SJCRH30 (cell line): ENCODE measurements around the gene MPND. TPM values are rescaled to one million over a fixed set of nuclear protein-coding genes. Genes with fewer than 3 reads are reported as not detected.

Source experiments
- DNase-seq, 2 experiments: peaks; one replicate each; pipeline ENCODE4 v3.0.0-alpha.2; 2015 to 2020
- H3K27ac ChIP-seq: fragments of 250-450 bp; sonication (Bioruptor Pico); 2 replicates; pipeline ENCODE4 v1.5.1; 2020; ENCODE audit warnings: mild to moderate bottlenecking, moderate library complexity
- H3K27me3 ChIP-seq: fragments of 250-450 bp; sonication (Bioruptor Pico); 2 replicates; pipeline ENCODE4 v1.5.1; 2020; ENCODE audit warnings: mild to moderate bottlenecking, moderate library complexity
- H3K36me3 ChIP-seq: fragments of 250-450 bp; sonication (Bioruptor Pico); 2 replicates; pipeline ENCODE4 v1.5.1; 2020; ENCODE audit warnings: mild to moderate bottlenecking, moderate library complexity
- H3K4me1 ChIP-seq: fragments of 250-450 bp; sonication (Bioruptor Pico); 2 replicates; pipeline ENCODE4 v1.5.1; 2020; ENCODE audit warnings: mild to moderate bottlenecking, moderate library complexity
- H3K4me3 ChIP-seq: fragments of 250-450 bp; sonication (Bioruptor Pico); 2 replicates; pipeline ENCODE4 v1.5.1; 2020; ENCODE audit warnings: mild to moderate bottlenecking, moderate library complexity
- H3K9me3 ChIP-seq: fragments of 250-450 bp; sonication (Bioruptor Pico); replicated peaks from 2 replicates; pipeline ENCODE4 v1.5.1; 2020; ENCODE audit warnings: mild to moderate bottlenecking, moderate library complexity
- total RNA-seq: library from RNA; depleted of rRNA; stranded (reverse); fragments of >200 nt; shearing (Covaris generic); gene quantifications from 2 replicates; pipeline ENCODE4 v1.2.3, GENCODE V29; 2014

The MPND gene
- total RNA-seq, 1 experiment from 2014 or later = 3.8 TPM

DNA sequence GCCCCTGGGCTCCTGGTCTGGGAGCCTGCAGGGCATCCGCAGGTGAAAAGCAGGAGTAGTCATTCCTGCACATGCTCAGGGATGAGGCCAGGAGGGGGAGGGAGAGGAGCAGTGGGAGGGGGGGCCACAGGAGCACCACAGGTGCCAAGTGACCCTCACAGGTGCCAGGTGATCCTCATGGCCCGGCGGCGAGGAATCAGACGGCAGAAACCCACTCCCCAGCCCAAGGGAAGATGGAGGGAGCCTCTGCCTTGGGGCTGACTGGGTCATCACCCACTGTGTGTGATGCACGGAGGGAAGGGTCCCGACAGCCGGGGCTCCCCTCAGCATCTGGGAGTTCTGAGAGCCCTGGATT lies 29.6 kb downstream of the MPND start:
- no peak for DNase-seq
- H3K9me3 ChIP-seq = no peaks in the 10 kb centered on the region
- H3K4me1 ChIP-seq = peaks cover 40% of the 10 kb centered on the region
- H3K27ac ChIP-seq = no peak overlapping the region
- no peaks in the 10 kb centered on the region for H3K36me3 ChIP-seq
- no peaks in the 10 kb centered on the region for H3K27me3 ChIP-seq
- no peak overlapping the region for H3K4me3 ChIP-seq

DNA sequence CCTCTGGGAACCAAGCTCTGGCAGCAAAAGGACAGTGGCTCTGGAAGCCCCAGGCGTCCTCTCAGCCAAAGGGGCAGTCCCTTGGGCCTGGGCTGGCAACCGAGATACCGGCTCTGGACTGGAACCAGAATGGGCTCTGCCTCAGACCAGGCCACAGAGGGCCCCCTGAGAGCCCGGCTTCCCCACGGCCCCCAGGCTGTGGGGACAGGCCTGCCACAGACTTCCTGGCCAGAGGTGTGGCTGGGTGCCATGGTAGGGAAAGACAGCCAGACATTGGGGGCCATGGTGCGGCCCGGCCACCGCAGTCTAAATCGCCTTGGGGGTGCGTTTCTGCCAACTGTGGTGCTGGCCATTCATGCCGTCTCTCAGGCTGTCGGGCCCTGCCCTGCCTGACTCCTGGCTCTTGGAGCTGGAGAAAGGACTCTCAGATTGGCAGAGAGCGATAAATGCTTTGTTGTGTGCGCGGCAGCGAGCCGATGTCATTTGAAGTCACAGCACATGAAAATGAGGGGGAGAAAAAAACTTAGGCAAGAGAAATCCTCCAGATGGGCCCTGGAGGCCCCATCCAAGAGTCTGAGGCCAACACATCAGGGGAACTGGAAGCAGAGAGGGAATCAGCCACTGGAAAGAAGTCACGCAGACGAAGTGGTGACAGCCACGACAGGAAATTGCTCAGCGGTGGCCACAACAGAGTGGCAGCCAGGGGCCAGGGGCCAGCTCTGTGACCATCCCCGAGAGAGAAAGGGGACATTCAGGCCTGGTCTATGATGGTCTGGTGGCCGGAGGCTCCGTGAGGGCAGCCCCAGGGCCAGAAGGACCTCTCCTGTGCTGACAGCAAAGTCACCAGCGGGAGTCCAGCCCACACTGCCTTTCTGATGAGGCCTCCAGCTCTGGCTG lies 30.5 kb downstream of the MPND start:
- no peak overlapping the region for H3K4me3 ChIP-seq
- no peak for DNase-seq
- peaks cover 43% of the 10 kb centered on the region for H3K4me1 ChIP-seq

DNA sequence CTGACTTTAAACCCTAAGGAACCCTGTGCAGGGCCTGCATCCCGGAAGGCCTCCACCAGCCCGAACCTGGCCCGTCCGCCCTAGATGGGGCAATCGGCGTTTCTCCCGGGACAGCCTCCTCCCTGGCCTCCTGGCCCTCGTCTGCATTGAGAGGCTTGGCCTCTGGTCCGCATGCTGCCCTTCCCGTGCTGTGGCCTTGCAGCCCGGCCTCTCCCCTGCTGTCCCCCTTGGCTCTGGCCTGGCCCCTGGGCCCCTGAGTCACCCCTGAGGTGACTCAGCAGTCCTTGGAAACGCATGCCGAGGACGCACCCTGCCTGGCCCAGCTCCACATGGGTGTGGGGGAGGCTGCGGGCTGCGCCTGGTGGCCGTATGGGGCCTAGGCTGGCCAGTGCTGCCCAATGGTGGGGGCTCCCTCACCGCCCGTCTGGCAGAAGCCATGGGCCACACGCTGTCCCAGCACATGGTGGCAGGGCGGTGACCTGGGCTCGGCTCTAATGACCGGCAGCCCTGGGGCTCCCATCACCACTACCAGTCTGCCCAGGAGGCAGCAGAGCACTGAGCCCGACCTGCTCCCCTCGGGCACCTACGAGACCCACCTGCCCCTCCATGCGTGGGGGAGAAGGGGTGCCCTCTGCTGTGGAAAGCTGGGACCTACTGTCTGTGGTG lies 31.3 kb downstream of the MPND start:
- no peak overlapping the region for H3K4me3 ChIP-seq
- peak in 1 of 2 experiments; percentile 48 for DNase-seq

More for the DNA sequence above, 30.5 kb downstream of the MPND start:
- no peaks in the 10 kb centered on the region for H3K27me3 ChIP-seq
- no peaks in the 10 kb centered on the region for H3K9me3 ChIP-seq
- H3K36me3 ChIP-seq = no peaks in the 10 kb centered on the region
- H3K27ac ChIP-seq = peak overlapping the region; percentile 65

DNA sequence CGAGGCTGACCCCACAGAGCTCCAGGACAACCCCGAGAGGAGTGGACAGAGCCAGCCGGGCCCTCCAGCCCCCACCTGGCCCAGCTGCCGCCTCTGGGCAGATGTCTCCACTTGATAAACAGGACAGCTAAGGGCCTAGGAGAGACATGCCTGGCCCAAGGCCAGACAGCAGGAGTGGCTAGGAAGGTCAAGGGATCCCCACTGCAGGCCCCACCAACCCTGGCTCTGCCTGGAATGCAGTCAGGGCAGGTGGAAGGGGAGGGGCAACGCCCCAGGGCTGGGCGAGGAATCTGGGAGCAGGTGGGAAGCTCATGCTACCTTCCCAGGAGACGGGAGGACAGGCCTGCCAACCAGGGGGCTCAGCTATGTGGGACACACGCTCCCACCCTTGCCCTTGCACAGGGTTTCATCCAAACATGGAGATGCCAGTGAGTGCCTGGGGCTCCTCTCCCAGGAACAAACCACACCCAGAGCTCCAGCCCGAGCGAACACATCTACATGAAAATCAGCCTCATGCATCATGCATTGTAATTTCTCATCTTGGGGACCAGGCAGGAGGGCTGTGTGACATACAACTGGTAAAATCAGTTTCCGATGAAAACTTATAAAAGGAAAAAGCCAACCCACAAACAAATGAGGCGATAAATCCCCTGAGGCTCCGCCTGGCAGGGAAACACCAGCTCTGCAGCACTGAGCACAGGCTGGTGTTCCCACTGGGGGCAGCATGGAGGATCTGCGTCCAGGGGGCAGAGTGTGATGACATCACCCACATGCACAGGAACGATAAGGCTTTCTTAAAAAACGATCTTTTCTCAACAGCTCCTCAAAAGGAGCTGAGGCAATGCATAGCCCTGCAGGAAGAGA lies 32.0 kb downstream of the MPND start:
- Histone ChIP-seq H3K4me3 (no peak overlapping the region), H3K36me3 (no peaks in the 10 kb centered on the region), H3K27ac (peak overlapping the region; percentile 65), H3K9me3 (no peaks in the 10 kb centered on the region), H3K4me1 (peaks cover 51% of the 10 kb centered on the region), H3K27me3 (no peaks in the 10 kb centered on the region)
- peak; percentile 62 to 66 for DNase-seq

More for the DNA sequence above, 31.3 kb downstream of the MPND start:
- peaks cover 43% of the 10 kb centered on the region for H3K4me1 ChIP-seq
- H3K27me3 ChIP-seq = no peaks in the 10 kb centered on the region
- H3K27ac ChIP-seq = peak overlapping the region; percentile 65
- H3K36me3 ChIP-seq = no peaks in the 10 kb centered on the region
- H3K9me3 ChIP-seq = no peaks in the 10 kb centered on the region

DNA sequence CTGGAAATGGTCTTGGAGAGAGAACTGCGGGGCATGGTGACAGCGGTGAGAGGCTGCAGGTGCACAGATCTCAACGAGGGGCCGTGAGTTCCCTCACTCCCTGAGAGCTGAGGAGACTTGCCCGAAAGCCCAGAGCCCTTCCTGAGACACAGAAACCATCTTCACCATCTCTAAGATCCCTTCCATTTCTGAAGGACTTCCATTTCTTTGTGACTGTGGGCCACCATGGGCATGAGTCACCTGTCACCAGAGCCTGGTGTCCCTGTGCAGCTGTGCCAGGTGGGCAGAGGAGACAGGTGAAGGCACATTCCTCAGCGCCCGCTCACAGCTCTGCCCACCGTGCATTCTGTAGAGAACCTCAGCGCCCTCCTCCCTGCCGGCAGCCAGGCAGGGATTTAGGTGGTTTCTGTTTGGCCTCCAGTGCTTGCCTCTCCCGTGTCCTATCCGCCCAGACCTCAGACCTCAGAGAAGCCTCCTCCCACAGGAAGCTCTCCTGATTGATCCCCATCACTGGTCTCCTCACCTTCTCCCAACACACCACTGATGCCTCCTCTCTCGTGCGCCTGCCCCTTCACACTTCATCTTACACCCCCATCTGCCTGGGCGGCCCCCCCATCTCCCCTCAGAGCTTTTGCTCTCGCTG lies 32.8 kb downstream of the MPND start:
- peak overlapping the region; percentile 65; the same call in 1 of the 2 replicates for H3K27ac ChIP-seq
- no peaks in the 10 kb centered on the region for H3K27me3 ChIP-seq
- no peak for DNase-seq
- H3K9me3 ChIP-seq = no peaks in the 10 kb centered on the region
- H3K4me3 ChIP-seq = no peak overlapping the region
- H3K36me3 ChIP-seq = no peaks in the 10 kb centered on the region
- peaks cover 54% of the 10 kb centered on the region for H3K4me1 ChIP-seq

DNA sequence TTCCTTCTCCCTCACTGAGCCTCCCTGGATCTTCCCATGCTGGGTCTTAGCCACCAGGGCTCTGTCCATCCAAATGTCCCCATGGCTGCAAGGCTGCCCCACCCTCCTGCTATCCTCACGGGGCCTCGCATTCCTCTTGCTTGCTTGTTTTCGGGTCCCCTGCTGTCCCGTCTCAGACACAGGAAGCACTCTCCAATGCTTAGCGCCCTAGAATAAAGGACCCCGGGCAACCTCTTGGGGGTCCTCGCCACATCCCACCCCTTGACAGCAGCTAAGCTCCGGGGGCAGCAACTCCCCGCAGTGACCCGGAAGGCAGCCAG lies 33.3 kb downstream of the MPND start:
- H3K36me3 ChIP-seq = no peaks in the 10 kb centered on the region
- H3K4me1 ChIP-seq = peaks cover 54% of the 10 kb centered on the region
- no peaks in the 10 kb centered on the region for H3K27me3 ChIP-seq
- H3K27ac ChIP-seq = no peak overlapping the region
- DNase-seq = no peak
- H3K9me3 ChIP-seq = no peaks in the 10 kb centered on the region
- no peak overlapping the region for H3K4me3 ChIP-seq

DNA sequence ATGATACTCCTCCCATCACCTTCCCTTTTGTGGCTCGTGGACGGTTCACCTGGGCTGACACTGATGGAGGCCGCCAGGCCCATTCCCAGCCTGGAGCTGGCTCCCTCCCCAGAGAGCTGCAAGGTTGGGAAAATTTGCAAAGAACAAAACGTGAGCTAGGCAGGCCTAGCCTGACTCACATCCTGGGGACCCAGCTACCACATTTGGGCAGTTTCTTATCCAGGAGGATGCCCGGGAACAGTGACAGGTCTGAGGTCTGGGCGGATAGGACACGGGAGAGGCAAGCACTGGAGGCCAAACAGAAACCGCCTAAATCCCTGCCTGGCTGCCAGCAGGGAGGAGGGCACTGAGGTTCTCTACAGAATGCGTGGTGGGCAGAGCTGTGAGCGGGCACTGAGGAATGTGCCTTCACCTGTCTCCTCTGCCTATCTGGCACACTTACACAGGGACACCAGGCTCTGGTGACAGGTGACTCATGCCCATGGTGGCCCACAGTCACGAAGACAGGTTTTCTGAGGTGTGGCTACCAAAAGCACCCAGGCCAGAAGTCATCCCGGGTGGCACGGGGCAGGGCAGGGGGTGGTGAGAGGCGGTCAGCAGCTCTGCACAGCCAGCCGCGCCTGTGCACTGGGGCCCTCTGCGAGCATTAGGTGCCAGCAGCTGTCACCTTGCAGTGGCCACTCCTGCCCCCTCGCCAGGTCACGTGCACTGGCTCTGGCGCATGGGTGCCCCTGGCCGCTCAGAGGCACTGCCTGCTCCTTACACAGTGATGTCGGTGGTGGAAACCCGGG lies 33.8 kb downstream of the MPND start:
- no peak overlapping the region for H3K27ac ChIP-seq
- H3K27me3 ChIP-seq = no peaks in the 10 kb centered on the region
- no peak for DNase-seq
- no peak overlapping the region for H3K4me3 ChIP-seq
- no peaks in the 10 kb centered on the region for H3K36me3 ChIP-seq
- H3K9me3 ChIP-seq = no peaks in the 10 kb centered on the region
- H3K4me1 ChIP-seq = peaks cover 54% of the 10 kb centered on the region

DNA sequence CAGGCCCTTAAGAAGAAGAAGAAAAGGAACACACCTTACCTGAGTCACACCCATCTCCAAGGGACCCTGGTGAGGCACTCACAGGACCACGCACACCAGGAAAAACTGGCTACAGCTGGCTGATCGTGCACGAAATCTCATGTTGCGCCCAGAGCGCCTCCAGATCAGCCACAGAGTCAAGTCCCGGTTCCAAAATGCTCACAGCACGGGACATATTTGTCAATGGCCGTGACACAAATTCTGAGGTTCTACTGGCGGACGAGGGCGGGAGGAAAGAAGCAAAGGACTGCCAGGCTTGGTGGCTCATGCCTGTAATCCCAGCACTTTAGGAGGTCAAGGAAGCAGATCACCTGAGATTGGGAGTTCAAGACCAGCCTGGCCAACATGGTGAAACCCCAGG lies 35.5 kb downstream of the MPND start:
- Histone ChIP-seq H3K36me3 (no peaks in the 10 kb centered on the region), H3K27me3 (no peaks in the 10 kb centered on the region), H3K27ac (peak overlapping the region; percentile 52), H3K4me1 (peaks cover 57% of the 10 kb centered on the region), H3K9me3 (no peaks in the 10 kb centered on the region), H3K4me3 (no peak overlapping the region)
- no peak for DNase-seq

DNA sequence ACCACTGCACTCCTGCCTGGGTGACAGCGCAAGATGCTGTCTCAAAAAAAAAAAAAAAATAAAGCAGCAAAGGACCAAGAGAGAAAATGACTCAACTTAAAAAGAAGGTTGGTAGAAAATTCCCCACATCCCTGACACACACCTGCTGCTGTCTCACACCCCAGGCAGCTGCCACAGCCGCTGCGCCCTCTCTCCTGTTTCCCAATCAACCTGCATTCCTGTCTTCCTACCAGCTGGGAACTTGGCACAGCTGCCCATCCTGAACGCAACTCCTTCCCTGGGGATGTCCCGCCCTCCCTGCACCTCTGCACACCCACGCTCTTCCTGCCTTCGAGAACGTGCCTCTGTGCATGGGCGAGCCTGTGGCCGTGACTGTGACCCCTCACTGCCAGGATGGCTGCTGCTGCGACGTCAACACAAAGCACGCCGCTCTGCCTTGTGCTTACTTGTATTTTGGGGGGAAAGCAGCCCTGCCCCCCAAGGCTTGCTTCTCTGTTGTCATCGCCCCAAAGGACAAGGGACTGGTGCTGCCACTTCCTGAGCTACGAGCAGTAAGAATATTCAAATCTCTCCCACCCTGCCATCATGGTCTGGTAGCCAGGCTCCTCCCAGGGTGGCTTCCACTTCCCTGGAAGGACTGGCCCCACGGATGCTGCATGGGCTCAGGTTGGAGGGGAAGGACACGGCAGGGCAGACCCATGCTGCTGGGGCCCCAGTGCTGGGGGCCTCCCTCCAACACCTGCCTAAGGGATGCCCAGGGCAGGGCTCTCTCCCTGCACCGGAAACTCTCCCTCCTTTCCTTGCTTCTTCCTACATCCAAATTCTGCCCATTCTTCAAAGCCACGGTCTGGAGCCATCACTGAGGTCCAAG lies 36.3 kb downstream of the MPND start:
- DNase-seq = peak; percentile 92 to 94
- Histone ChIP-seq H3K4me3 (no peak overlapping the region), H3K9me3 (no peaks in the 10 kb centered on the region), H3K27me3 (no peaks in the 10 kb centered on the region), H3K36me3 (no peaks in the 10 kb centered on the region), H3K4me1 (peaks cover 50% of the 10 kb centered on the region), H3K27ac (peak overlapping the region; percentile 52)

DNA sequence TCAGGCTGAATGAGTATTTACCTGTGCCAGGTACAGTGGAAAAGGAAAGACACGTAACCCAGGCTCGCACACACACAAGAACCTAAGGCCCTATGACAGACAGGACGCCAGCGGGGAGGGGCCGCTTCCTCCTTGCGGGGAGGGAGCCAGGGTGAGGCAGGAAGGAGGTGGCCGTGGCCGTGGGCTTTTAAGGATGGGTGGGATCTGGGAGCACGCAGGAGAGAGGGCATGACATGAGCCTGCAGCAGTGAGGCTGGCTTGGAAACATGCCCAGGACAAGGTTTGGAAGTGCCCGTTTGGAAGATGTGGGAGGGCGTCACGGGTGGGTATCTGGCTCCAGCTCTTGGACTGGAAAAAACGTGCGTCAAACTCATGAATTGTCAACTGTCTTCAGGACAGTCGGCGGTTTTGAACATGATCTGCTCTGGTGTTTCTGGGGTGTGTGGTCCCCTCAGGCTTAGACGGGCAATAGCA lies 36.9 kb downstream of the MPND start:
- H3K4me3 ChIP-seq = no peak overlapping the region
- no peak overlapping the region for H3K27ac ChIP-seq
- H3K9me3 ChIP-seq = no peaks in the 10 kb centered on the region
- no peaks in the 10 kb centered on the region for H3K27me3 ChIP-seq
- DNase-seq = no peak
- H3K36me3 ChIP-seq = no peaks in the 10 kb centered on the region
- H3K4me1 ChIP-seq = peaks cover 44% of the 10 kb centered on the region

DNA sequence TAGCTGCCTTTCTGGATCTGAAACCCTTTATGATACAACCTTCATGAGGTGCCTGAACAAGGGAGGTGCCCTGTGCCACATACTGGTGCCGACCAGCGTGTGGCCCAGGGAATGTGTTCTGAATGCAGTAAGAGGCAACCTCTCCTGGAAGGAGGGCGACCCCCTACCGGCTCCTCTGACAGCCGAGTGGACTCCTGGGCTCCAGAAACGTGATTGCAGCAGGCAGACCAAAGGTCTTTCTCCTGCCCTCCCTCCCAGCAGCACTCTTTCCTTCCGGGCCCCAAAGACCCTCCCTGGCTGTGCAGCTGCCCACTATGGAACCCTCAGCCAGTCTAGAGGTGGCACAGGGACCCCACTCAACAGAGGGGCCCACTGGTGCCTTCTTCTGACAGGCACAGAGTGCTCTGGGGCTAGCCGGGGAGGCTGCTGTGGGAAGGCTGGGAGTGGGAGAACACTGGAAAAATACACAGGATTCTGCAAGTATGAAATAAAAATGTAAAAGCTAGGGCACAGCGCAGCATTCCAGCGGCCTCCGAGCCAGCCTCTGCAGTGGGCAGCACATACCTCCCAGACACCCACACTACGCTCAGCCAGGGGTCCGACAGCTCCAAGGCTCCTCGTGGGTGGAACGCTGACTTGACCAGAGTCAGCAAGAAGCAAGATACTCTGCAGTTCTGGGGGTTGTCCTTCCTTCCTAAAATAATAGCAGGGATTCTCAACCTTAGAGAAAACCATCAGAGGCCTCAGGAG lies 42.1 kb downstream of the MPND start:
- Histone ChIP-seq H3K27ac (no peak overlapping the region), H3K9me3 (no peaks in the 10 kb centered on the region), H3K4me1 (peaks cover 17% of the 10 kb centered on the region), H3K36me3 (peaks cover 5% of the 10 kb centered on the region; the same call in 1 of the 2 replicates), H3K4me3 (no peak overlapping the region), H3K27me3 (no peaks in the 10 kb centered on the region)
- no peak for DNase-seq

DNA sequence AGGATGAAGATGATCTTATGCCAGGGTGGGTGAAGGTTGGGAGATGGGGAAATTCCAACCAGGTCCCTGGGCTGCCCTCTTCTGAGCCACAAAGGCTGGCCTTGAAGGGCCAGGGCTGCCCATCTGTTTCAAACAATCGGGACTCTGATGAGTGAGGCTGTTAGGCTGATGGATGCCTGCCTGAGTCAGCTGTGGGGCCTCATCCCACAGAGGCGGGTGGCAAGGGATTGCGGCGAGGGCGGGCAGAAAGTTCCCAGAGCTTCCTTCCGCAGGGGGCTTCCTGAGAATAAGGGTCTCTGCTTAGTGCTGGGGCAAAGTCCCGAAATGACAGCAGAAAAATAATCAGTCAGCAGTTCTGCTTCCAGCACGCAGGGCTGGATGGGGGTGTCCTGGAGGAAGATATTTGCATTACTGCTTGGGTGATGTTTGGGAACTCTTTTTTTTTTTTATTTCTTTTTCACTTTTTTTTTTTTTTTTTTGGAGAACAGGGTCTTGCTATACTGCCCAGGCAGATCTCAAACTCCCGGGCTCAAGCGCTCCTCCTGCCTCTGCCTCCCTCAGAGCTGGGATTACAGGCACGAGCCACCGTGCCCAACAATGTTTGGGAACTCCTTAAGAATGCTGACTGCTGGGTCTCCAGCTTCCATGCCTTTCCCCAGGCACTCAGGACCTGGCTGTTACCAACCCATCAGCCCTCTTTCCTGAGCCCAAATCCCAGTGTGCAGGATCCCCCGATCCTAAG lies 42.9 kb downstream of the MPND start:
- Histone ChIP-seq H3K27me3 (no peaks in the 10 kb centered on the region), H3K4me1 (peaks cover 22% of the 10 kb centered on the region), H3K9me3 (no peaks in the 10 kb centered on the region), H3K4me3 (no peak overlapping the region), H3K36me3 (peaks cover 5% of the 10 kb centered on the region; the same call in 1 of the 2 replicates), H3K27ac (no peak overlapping the region)
- peak in 1 of 2 experiments; percentile 30 for DNase-seq
